Activated gamma-delta T cell treated with Interleukin-2 at 50 U/mL for 16 hours (primary cell): ENCODE measurements around the gene GPC6.
"Not testable (repeated sequence)": the region's sequence is repeated elsewhere in the genome, so short reads cannot be mapped to it uniquely, and the experiment has no call there.

Source experiments
- DNase-seq: peaks from one replicate; pipeline ENCODE4 v3.0.0-alpha.2; 2020

The GPC6 gene

DNA sequence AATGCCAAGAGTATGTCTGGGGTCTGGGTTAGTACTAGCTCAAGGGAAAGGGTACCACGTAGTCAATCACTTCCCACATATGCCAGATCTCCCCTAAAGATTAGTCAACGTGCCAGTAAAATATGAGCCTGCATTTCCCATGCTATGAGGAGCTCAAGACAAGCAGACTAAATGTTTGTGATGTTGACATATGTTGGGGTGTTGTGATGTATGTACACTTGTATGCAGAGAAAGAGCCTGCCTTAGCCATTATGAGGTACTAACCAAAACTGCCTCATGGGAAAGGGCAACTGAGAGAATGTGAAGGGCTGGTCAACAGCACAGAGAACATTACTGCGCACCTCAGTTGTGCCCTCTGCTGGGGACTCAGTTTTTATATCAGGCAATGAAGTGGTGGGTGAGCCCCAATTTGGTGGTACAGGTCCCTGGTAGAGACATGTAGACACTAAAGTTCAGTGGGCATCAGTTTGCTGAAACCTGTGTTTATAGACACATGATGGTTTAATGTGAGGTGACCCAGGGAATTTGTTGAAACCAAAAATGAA, 965.9 kb downstream of the GPC6 start:
- no peak for DNase-seq

DNA sequence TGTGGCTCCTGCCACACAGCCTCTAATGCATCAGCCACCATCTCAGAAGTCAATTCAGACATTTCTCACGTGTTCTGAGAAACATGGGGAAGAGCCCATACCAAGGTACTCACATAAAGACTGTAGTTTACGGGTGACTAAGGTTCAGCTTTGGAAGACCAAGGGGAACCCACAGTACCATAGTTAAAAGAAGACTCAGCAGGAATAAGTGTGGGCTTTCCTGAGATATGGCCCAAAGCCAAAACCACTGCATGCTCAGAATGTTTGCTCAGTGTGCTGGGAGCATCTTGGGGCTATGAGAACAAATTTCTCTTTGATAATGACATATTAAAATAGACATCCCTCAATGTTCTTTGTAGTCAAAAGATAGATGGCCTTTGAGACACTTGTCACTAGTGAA, 969.1 kb downstream of the GPC6 start:
- DNase-seq, result no peak

DNA sequence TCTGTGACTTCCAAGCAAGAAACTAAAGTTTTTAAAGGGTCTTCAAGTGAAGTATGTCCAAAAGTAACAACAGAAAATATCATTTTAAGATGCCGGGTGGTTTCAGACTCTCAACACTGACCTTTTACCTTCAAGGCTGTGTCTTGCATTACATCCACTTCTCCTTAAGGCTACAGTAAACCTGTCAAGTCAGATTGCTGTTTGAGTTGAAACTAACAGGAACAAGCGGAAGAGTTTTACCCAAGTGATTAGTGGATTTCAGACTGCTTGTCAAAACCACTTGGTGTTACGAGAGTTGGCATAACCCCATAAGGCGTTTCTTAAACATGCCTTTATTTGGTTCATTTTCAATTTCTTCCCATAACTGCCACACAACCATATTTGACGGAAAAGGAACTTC, 969.8 kb downstream of the GPC6 start:
- no peak for DNase-seq

DNA sequence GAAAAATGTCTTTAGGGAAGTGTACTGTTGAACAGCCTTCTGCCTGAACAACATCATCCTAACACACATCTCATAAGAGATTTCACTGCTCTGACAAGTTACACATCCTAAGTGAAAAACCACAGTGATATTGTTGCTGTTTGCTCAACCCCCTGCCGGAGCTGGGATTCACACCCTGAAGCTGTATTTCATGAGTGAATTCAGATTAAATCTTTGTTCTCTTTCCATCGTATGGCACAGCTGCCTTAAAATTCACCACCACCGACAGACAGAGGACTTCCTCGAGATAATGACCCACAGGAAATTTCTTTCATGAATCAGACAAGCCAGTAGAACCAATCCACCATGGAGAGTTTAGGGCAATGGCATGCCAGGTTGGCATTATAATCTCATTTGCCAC, 972.1 kb downstream of the GPC6 start:
- no peak for DNase-seq

DNA sequence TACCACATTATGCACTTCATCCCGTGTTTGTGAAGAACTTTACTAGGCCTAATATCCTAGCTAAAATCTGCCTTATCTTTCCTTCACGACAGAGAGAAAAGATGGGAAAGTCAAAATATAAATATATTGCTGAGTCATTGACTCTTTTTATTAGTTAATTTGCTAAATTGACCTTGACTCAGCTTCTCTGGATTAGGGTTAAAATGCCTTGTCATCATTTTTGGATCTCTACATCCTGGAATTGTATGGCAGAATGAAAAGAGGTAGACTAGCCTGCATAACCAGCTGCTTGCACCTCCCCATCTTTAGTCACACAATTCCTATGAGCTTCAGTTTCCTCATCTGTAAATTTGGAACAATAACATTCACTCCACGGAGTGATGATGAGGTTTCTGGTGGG, 972.5 kb downstream of the GPC6 start:
- DNase-seq, result no peak

DNA sequence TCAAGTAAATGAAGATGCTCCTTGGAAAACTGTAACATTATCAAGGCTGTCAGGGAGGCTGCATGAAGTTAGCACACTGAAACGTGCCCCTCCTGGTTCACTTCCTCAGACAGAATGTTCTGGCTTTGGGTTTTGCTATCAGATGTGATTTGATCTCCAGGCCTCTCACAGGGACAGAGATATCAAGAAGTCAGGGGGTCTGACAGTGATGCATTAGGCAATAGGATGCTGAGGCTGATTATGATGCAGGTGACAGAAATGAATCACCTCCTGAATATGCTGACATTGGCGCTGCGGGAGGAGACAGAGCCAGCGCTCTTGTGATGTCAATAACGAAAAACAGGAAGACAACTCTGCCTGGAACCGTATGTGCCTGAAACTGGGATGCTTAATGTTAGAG, 974.4 kb downstream of the GPC6 start:
- DNase-seq, result no peak

DNA sequence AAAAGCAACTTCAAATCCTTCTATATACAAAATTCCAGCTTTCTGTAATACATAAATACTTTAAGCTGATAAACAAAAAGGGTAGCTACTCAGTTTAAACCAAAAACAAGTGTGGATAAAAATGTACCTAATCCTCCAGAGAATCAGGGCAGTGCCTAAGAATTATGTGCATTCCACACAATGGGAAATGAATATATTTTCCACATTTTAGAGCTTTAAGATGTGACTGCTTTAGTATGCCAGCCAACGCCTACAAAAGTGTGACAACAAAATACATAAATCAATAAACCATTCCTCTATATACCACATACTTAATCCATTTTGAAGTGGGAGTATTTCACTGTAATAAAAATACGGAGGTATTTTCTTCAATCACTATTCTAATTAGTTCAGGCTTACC, 977.6 kb downstream of the GPC6 start:
- no peak for DNase-seq

DNA sequence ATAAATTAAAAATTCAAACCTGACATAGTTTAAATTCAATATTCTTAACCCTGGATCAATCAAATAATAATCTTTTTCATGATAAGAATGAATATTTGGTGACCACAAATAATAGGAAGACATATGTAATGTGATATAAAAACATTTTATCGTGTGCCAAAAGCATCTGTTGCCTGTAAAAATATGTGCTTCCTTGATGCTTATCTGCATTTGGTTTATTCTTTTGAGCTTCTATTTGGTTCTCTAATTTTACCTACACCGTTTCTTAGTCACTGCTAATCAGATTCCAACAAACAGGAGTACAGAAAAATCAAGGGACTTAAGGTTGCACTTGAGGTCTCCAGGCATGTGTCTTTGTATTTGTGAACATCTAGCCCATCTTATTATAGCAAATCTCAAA, 978.3 kb downstream of the GPC6 start:
- no peak for DNase-seq

DNA sequence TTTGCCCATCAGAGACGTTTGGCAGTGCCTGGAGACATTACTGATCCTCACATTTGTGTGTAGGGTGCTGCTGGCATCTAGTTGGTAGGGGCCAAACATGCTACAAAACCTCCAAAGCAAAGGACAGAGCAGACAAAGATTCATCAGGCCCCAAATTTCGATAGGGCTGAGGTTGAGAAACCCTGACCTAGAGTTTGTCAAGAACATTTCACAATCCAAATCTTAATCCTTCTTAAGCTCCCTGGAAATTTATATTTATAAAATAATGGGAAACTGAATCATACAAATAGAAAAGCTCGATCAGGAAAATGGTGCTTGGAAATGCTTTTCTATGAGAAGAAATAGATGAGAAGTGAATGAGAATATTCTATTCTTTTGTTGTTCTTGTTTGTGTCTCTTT, 979.3 kb downstream of the GPC6 start:
- DNase-seq, result no peak

DNA sequence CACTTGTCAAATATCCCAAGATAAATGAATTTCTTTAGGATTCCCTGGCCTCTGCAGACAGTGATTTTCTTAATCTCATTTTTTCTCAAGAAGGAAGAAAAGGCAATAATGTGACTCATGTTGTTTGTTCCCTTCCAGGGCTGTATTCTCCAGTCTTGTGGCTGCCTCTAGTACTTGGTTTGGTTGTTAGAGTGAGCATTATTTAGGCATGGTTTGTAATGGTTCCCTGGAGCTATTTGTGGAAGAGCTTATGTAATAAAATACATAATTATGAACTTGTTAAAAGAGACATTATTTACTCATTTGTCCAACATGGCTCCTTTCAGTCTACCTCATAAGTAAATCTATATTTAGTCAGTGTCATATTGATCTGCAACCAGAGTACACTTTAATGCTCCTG, 982.5 kb downstream of the GPC6 start:
- DNase-seq, result no peak

DNA sequence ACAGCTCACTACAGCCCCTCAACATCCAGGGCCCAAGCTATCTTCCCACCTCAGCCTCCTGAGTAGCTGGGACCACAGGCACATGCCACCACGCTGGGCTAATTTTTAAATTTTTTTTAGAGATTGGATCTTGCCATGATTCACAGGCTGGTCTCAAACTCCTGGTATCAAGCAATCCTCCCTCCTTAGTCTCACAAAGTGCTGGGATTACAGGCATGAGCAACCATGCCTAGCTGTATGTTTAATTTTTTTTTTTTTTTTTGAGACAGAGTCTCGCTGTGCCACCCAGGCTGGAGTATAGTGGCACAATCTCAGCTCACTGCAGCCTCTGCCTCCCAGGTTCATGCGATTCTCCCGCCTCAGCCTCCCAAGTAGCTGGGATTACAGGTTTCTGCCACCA, 983.3 kb downstream of the GPC6 start:
- DNase-seq, result not testable (repeated sequence)

DNA sequence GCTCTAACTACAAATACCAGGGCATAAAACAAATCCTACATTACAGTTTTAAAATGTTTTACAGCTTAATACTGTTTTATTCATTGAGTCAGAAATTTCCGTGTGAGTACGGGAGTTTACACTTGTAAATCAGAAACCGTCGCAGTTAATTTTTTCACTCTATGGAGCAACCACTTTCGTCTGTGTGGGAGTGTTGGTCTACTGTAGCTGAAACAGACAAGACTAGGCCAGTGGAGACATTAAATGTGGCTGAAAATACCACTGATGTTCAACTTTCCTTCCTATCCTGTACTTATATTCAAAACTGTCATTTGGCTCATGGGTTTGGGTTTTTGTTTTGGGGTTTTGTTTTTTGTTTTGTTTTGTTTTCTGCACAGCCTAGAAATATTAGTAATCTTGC, 984.2 kb downstream of the GPC6 start:
- DNase-seq, result no peak

DNA sequence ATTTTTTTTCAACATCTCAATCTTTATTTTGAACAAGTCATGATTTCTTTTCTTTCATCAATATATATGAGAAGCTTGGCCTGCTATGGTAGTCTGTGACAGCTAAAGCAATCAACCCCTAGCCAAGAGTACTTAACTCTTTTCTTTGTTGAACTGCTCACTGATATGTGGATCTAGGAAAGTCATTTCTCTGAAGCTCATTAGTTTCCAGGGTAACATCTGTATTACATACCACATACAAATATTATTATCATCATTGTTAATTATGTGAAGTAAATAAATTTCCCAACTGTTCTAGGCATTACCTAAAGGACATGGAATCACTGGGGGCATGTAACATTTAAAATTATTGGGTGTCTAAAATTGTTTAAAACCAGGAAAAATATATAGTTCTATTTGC, 985.6 kb downstream of the GPC6 start:
- DNase-seq, result no peak

DNA sequence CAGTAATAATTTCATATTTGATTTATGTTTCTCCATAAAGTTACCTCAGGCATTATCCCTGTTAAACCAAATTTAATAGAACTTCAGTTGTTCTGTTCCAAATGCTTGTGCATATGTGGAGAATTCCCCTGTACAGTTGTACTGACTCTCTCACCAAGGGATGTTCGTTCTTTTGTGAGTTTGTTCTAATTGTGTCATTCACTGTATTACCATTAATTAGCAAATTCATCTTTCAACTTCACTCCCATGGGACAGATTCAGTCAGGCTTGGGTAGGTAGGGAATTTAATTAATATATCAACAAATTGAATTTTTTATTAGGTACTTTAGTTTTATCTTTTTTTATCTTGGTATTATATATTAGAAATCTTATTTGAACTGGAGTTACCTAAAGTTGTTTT, 987.5 kb downstream of the GPC6 start:
- DNase-seq, result no peak

DNA sequence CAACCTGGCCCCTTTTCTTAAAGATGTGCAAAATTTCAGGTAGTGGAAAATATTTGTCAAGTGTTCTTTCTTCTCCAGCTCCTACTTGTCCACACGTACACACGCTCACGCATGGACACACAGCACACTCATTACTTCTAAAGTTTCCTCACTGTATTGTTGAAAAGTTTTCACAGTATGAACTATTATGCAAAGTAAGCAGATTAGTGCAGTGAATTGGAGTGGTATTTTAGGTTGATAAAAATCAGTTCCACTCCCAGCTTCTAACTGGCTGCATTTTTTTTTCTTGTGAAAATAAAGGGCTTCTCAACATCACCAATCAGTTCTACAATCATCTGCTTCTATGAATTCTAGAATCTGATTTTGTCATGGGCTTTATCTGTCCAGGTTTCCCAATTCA, 988.4 kb downstream of the GPC6 start:
- DNase-seq, result no peak

DNA sequence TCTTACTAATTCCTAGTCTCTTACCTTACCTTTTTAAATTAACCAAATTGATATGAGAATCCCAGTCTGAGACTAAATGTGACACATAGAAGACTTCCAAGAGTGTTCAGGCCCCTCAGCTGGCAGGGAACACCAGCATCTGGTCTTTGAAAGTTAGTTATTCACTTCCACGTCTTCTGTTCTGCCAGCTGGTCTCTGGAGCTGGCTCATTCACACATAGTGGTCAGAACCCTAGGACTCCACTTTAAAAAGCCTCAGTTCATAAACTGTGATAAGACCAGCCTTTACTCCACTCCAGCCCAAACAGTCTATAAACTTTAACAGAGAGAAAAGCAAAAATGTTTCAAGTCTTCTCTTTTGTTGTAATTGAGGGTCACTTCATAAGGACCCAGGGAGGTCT, 989.9 kb downstream of the GPC6 start:
- DNase-seq, result no peak

DNA sequence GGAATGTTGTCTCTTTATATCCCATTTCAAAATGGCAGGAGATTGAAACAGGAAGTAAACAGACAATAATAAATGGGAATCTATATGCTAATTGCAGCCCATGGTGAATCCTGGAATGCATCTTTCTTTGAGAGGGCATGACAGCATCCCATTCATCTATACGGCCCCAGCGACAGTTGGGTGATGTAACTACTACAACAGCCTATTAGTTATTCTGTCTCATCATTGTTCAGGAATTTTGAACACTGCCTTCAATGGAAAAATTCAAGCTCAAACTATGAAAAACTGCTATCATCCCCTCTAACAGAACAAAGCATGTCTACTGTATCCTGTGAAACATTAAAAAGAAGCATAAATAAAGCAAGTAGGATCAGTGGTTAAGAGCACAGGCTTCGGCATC, 990.8 kb downstream of the GPC6 start:
- DNase-seq, result no peak

DNA sequence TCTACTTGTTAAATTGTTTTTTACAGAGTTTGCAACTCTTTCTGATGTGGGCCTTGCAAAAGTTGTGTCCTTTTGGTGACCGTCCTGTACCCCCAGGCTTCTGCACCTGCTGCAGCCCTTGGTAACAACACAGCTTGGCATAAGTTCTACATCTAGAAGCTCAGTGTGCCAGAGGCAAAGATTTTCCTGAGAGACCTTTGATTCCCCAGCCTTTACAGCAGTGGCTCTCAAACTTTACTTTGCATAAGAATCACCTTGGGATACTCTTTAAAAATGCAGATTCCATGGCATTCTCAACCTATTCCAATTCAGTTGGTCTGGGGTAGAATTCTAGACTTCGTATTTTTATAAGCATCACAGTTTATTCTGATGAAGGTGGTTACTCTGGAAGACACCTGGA, 991.9 kb downstream of the GPC6 start:
- no peak for DNase-seq

DNA sequence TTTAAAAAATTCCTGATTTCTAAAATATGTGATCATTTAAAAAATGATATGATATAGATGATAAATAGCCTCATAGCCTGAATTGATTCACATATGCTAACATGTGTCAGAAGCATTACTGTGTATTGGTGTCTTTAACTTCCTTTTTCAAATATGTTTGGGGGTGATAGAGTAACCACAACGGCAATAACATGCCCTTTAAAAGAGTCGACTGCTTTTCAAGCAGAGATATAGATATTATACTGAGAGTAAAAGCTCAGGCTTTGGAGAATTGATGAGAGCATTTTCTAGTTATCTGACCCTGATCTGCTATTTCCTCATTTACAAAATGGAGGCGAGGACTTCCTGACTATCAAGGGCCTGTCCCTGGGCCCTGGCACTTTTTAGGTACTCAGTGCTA, 992.3 kb downstream of the GPC6 start:
- DNase-seq, result no peak

DNA sequence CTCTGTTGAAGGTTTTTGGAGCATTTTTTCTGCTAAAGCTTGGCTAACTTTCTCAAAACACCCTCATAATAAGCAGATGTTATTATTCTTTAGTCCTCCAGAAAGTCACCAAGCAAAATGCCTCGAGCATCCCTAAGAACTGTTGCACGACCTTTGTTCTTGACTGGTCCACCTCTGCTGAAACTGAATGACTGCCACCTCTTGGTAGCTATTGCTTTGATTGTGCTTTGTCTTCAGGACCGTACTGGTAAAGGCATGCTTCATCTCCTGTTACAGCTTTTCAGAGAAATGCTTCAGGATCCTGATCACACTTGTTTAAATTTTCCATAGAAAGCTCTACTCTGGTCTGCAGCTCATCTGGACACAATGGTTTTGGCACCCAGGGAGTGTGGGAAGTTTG, 998.1 kb downstream of the GPC6 start:
- DNase-seq, result no peak

DNA sequence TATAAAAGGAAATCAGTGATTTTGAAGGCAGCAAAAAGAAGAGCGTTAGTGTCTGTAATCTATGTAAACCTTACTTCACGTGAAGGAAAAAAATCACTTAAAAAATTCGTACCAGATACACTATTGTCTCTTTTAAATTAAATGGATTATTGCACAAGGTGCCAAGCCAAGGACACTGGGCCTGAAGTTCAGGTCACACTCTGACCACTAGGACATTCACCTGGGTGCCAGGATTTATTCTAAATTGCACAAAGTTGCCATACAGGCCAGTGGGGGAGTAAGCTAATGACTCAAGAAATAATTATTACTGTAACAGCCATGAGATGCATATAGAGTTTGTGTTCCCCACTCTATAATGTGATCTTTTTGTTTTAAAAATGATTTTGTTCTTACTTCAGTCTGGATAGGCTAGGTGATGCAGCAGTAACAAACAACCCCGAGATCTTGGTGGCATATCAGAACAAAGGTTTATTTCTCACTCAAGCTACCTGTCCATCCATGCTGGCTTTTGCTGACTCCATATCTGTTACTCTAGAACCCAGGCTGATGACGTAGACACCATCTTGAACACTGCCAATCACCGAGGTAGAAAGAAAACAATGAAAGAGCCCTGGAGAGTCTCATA, 1000.8 kb downstream of the GPC6 start:
- DNase-seq, result no peak

DNA sequence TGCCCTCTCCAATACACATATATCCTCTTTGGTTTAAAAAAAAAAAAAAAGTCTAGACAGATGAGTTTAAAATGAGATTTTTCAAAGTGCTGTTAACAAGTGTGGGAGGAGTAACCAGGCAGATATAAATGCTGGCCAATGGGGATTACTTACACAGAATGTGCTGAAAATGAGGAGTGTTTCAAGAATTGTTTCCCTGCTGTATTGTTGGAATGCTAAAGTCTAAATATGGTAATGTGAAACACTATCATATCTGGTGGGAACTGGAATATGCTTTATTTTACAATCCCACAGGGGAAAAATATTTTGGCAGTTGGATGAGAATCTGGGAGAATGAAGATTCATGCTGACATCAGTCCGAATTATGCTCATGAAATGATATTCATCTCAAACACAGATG, 1002.2 kb downstream of the GPC6 start:
- no peak for DNase-seq

DNA sequence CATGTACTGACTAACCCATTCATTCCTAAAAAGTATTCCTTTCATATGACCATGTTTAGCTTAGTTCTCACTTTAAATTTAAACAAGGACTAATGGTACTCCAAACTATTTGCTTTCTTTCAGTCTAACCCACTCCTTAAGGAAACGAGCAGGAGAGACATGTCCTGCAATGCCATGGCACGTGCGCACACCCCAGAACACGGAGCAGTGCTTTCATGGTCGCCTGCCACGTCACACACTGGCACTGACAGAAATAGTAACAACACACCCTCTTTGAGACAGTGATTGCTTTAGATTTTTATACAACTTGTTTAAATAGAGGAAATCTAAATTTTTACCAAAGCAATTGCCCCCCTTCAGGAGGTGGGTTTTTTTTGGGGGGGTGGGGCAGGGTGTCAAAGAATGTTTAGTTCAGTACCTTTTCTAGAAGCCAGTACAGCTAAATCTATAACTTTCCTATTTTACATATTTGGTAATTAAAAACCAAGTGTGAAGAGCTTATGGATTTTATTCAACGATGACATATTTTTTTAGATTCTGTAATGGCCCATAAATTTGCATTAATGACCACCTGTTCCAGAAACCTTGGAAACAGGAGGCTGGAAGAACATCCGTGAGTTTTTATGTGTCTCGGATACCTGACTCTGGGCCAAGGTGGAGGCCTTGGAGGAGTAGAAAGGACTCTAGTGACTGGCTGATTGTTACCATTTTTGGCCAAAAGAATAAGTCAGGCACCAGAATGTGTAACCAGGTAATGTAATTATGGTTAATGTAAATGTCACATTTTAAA, 1005.7 kb downstream of the GPC6 start:
- DNase-seq, result no peak

DNA sequence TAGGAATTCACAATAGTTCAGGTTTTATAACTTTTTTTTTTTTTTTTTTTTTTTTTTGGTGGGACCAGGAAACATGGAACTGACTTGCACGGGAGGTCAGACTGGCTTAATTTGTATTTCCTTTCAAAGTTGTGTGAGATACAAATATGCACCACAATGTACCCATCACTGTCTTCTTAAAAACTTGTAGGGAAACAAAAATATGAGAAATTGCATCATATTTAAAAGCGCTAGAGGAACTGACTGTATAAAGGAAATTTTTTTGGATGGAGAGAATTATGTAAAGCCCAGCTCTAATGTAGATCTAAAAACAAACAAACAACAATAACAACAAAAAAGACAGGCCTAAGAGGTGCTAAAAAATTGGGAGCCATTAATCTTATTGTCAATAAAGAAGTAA, 1006.3 kb downstream of the GPC6 start:
- DNase-seq, result no peak

DNA sequence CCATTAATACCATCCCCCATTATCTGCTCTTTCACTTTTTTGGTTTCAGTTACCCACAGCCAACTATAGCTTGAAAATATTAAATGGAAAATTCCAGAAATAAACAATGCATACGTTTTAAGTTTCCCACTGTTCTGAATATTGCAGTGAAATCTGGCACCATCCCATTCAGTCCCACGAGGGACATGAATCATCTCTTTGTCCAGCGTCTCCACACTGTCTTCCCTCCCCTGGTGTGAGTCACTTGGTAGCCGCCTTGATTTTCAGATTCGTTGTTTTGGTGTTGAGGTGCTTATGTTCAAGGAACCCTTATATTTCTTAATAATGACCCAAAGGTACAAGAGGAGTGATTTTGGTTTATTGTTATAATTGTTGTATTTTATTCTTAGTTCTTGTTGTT, 1006.8 kb downstream of the GPC6 start:
- DNase-seq, result no peak
